HG02884 (cell line): ENCODE data around the gene REXO5.
"Not testable (repeated sequence)": the region's sequence is repeated elsewhere in the genome, so short reads cannot be mapped to it uniquely, and the experiment has no call there.

Source experiments
- ATAC-seq: cut with Tn5 transposase; IDR thresholded peaks from one replicate; pipeline ENCODE4 v1.9.1; 2021; ENCODE audit warnings: mild to moderate bottlenecking, moderate library complexity; ENCODE audit not compliant: unreplicated experiment

Gene REXO5

GRCh38 chr16:20801278-20801677 lies 5.0 kb upstream of the REXO5 start:
- no peak for ATAC-seq

GRCh38 chr16:20803192-20803560 lies 3.2 kb upstream of the REXO5 start:
- no peak for ATAC-seq

- ATAC-seq, result no peak
Observed at GRCh38 chr16:20803561-20804214, 2.6 kb upstream of the REXO5 start.

GRCh38 chr16:20805684-20806167 lies 601 bp upstream of the REXO5 start:
- ATAC-seq, result not testable (repeated sequence)

- no peak for ATAC-seq
Observed at GRCh38 chr16:20807862-20808261, 1.5 kb downstream of the REXO5 start.

- no peak for ATAC-seq
Observed at GRCh38 chr16:20811889-20812439, 5.6 kb downstream of the REXO5 start.

- no peak for ATAC-seq
Observed at GRCh38 chr16:20812510-20812909, 6.2 kb downstream of the REXO5 start.

- ATAC-seq, result no peak
Observed at GRCh38 chr16:20814784-20815183, 8.5 kb downstream of the REXO5 start.

GRCh38 chr16:20818929-20819585 lies 12.7 kb downstream of the REXO5 start:
- no peak for ATAC-seq

GRCh38 chr16:20821682-20822081 lies 15.4 kb downstream of the REXO5 start:
- no peak for ATAC-seq

GRCh38 chr16:20822521-20823325 lies 16.4 kb downstream of the REXO5 start:
- no peak for ATAC-seq

- no peak for ATAC-seq
Observed at GRCh38 chr16:20826039-20826566, 19.8 kb downstream of the REXO5 start.

GRCh38 chr16:20829536-20829935 lies 23.2 kb downstream of the REXO5 start:
- no peak for ATAC-seq

- ATAC-seq, result no peak
Observed at GRCh38 chr16:20830372-20830771, 24.0 kb downstream of the REXO5 start.

- ATAC-seq, result no peak
Observed at GRCh38 chr16:20833086-20833485, 26.8 kb downstream of the REXO5 start.

- no peak for ATAC-seq
Observed at GRCh38 chr16:20838240-20838639, 31.9 kb downstream of the REXO5 start.

- no peak for ATAC-seq
Observed at GRCh38 chr16:20839504-20839903, 33.2 kb downstream of the REXO5 start.

- no peak for ATAC-seq
Observed at GRCh38 chr16:20844054-20844453, 37.7 kb downstream of the REXO5 start.

- no peak for ATAC-seq
Observed at GRCh38 chr16:20844588-20844987, 38.3 kb downstream of the REXO5 start.

GRCh38 chr16:20846030-20846429 lies 39.7 kb downstream of the REXO5 start:
- no peak for ATAC-seq

- ATAC-seq, result no peak
Observed at GRCh38 chr16:20846551-20846950, 40.2 kb downstream of the REXO5 start.
